Natural killer cell treated with Interleukin-12 subunit alpha and Interleukin-12 subunit beta and Interleukin-15 and Interleukin-18, amount 100 ng/mL, for 72 hours (primary cell): ENCODE data around the gene DNAJB14. TPM values are rescaled to one million over a fixed set of nuclear protein-coding genes. Genes with fewer than 3 reads are reported as not detected.
"Not testable (repeated sequence)": the region's sequence is repeated elsewhere in the genome, so short reads cannot be mapped to it uniquely, and the experiment has no call there.

Experiments used
- ATAC-seq, 2 donors: fragments of 150-1000 bp; cut with Tn5 transposase in 1 of 2; sonication (Bioruptor Pico), chemical (Tn5 transposase) in 1 of 2; 2 replicates each; pipeline ENCODE4 v1.10.0; 2021
- DNase-seq: peaks from one replicate; pipeline ENCODE4 v3.0.0; 2022; ENCODE audit warnings: low spot score
- H3K27ac Mint-ChIP-seq, 2 donors: 1 replicate in 1 of 2; 2 replicates in 1 of 2; pipeline ENCODE4 v1.8.0; 2022; ENCODE audit warnings: mixed read lengths in 2 of 2, mild to moderate bottlenecking in 1 of 2, moderate library complexity in 1 of 2
- H3K27me3 Mint-ChIP-seq, 2 donors: 1 replicate in 1 of 2; 2 replicates in 1 of 2; pipeline ENCODE4 v1.8.0; 2022; ENCODE audit warnings: mixed read lengths in 2 of 2
- H3K36me3 Mint-ChIP-seq: one replicate; pipeline ENCODE4 v1.8.0; 2022; ENCODE audit warnings: mixed read lengths
- H3K4me1 Mint-ChIP-seq, 2 donors: 1 replicate in 1 of 2; 2 replicates in 1 of 2; pipeline ENCODE4 v1.8.0; 2022; ENCODE audit warnings: low read depth in 2 of 2, mixed read lengths in 2 of 2, mild to moderate bottlenecking in 1 of 2
- H3K4me3 Mint-ChIP-seq: one replicate; pipeline ENCODE4 v1.8.0; 2022; ENCODE audit warnings: mixed read lengths
- H3K9me3 Mint-ChIP-seq: 2 replicates; pipeline ENCODE4 v1.8.0; 2022; ENCODE audit warnings: mixed read lengths
- total RNA-seq, 2 donors: library from RNA; stranded (reverse); gene quantifications; one replicate each; pipeline ENCODE4 v1.2.3, GENCODE V29; 2022

DNAJB14 gene
- total RNA-seq, 2 donors from 2014 or later, result 51.4 to 70.3 TPM

GRCh38 chr4:99958207-99958606 is 11.8 kb upstream of the DNAJB14 start:
- not testable (repeated sequence) for H3K27me3 Mint-ChIP-seq

DNA sequence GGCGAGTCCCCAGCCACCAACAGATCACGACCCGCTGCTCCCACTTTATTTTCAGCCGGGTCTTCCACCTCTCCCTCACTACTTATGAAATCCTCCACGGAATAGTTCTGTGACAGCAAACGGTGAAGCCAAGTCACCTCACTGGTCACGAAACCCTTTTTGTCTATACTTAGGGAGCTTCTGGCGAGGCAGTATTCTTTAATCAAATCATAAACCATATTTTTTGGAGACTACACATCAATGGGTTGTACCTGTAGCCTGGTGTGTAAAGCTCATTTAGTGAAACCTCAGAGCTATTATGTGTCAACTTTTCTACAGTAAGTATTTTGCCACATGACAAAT is 4.5 kb upstream of the DNAJB14 start:
- Mint-ChIP-seq H3K27me3 (no peaks in the 10 kb centered on the region), H3K4me3 (no peak overlapping the region), H3K27ac (no peak overlapping the region), H3K36me3 (peaks cover 9% of the 10 kb centered on the region), H3K4me1 (peaks cover 11 to 13% of the 10 kb centered on the region in 2 donors), H3K9me3 (peaks cover 3% of the 10 kb centered on the region)
- no peak for DNase-seq
- ATAC-seq, result no peak

More at GRCh38 chr4:99958207-99958606, 11.8 kb upstream of the DNAJB14 start:
- DNase-seq, H3K4me1 Mint-ChIP-seq, H3K27ac Mint-ChIP-seq, H3K4me3 Mint-ChIP-seq, ATAC-seq, H3K9me3 Mint-ChIP-seq, H3K36me3 Mint-ChIP-seq: not testable (repeated sequence)

DNA sequence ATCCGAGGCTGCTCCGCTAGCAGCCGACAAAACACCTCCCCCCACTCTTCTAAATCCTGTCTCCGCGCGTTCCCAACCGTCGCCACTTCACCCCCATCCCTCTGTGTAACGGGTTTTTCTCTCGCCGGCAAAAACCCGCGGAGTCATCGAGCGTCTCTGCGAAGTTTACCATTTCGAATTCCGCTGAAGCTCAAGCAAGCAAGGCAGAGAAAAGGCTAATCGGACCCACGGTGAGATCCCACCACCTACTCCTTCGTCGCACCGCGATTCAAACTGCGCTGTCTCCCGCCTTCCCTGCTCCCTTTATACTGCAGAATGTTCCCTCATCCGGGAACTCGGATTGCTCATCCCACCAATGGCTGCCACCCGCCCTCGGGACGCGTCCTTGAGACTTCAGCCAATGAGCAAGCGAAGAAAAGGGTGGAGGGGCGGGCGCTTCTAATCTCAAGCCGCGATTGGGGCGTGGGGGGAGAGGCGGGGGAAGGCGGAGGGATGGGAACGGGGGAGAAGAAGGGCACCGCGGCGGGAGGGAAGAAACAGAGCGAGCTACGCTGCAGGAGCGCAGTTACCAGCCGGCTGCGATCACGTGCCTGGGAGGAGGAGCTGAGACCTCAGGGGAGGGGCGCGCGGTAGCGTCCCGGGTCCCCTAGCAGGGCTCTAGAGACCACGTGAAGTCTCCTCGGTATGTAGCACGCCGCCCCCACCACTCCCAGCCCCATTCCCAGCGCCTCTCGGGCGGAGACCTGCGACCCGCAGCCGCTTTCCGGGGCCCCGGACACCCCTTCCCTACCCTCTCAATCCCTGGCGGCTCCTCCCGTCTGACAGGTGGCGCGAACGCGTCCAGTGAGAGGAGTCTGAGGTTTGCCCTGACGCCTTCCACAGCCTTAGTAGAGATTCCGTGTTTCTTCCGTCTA is 3.8 kb upstream of the DNAJB14 start, which contains the start of gene H2AZ1:
H2AZ1 (minus strand) TSS at position 277 of the 914 bp plus-strand sequence; CDS start at position 172, 105 bp downstream.
- DNase-seq, result peak; percentile 98
- H3K27ac Mint-ChIP-seq, result no peak within 1 kb of the TSS
- H3K4me3 Mint-ChIP-seq, result no peak within 1 kb of the TSS
- H3K36me3 Mint-ChIP-seq, result peaks cover 12% of the 10 kb centered on the region
- H3K27me3 Mint-ChIP-seq, result no peaks in the 10 kb centered on the region
- no peaks in the 10 kb centered on the region for H3K9me3 Mint-ChIP-seq
- H3K4me1 Mint-ChIP-seq, result peaks cover 16 to 20% of the 10 kb centered on the region in 2 donors
- ATAC-seq, result peak; percentile 80 to 88

GRCh38 chr4:99949034-99949998 is 2.9 kb upstream of the DNAJB14 start:
- Mint-ChIP-seq H3K9me3 (no peaks in the 10 kb centered on the region), H3K27ac (no peak overlapping the region), H3K4me1 (peaks cover 23 to 27% of the 10 kb centered on the region in 2 donors), H3K36me3 (peaks cover 12% of the 10 kb centered on the region), H3K4me3 (no peak overlapping the region), H3K27me3 (no peaks in the 10 kb centered on the region)
- DNase-seq (peak; percentile 89), ATAC-seq (peak; percentile 20 to 29)

DNA sequence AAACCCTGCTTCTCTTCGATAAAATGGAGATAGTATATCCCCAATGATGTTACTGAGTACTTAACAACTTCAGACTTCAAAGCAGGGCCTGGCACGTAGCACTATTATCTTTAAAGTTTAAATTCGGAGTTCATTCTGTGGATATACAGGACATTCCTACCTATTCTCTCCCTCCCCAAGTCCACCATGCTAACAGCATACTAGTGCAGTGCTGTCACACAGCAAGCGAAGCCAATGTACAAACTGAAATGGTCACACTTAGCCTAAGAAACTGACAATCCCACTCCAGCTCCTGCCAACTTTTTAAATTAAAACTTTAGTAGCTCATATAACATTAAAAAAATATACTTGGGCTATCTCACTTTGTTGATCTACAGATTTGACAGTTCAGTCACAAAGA is 1.2 kb upstream of the DNAJB14 start:
- ATAC-seq (no peak), DNase-seq (no peak)
- peaks cover 25% of the 10 kb centered on the region for H3K36me3 Mint-ChIP-seq
- H3K27ac Mint-ChIP-seq, result no peak overlapping the region
- H3K4me3 Mint-ChIP-seq, result no peak overlapping the region
- H3K4me1 Mint-ChIP-seq, result peaks cover 39 to 44% of the 10 kb centered on the region in 2 donors
- no peaks in the 10 kb centered on the region for H3K27me3 Mint-ChIP-seq
- no peaks in the 10 kb centered on the region for H3K9me3 Mint-ChIP-seq

- peaks cover 39 to 44% of the 10 kb centered on the region in 2 donors for H3K4me1 Mint-ChIP-seq
- peaks cover 25% of the 10 kb centered on the region for H3K36me3 Mint-ChIP-seq
- DNase-seq (no peak), ATAC-seq (no peak)
- H3K4me3 Mint-ChIP-seq, result no peak overlapping the region
- no peaks in the 10 kb centered on the region for H3K9me3 Mint-ChIP-seq
- H3K27me3 Mint-ChIP-seq, result no peaks in the 10 kb centered on the region
- no peak overlapping the region for H3K27ac Mint-ChIP-seq
Measured at GRCh38 chr4:99947190-99947578, 766 bp upstream of the DNAJB14 start.

DNA sequence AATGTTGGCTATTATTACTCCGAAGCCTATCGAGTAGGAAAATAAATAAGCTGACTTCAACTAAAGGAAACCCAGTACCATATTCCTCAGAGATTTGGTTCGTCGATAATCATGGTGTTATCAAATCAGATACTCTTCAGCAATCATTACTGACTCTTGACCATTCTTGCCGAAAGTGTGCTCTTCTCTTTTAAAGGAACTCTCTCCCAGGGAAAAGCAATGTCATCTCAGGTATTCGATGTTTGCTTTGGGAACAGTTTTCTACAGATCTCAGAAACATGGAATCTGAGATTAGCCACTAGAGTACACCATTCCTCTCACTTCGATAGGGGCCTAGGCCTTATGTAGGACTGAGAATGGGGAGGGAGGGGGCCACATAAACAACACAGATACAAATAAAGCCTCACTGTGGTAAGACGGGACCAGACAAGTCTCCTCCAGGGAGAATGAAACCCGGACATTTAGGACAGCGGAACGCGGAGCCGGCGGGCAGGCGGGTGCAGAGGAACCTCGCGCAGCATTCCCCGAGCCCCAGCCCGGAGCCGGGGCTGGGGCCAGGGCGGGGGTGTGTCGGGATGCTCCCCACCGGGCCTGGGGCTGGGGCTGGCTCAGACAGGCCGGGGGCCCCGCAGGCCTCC is 581 bp downstream of the DNAJB14 start:
- no peak for ATAC-seq

GRCh38 chr4:99943904-99944437 is 2.4 kb downstream of the DNAJB14 start:
- Mint-ChIP-seq H3K27ac (peak overlapping the region; percentile 30 to 78), H3K4me1 (peaks cover 44 to 57% of the 10 kb centered on the region in 2 donors), H3K9me3 (no peaks in the 10 kb centered on the region), H3K4me3 (peak overlapping the region; percentile 99), H3K36me3 (peaks cover 25% of the 10 kb centered on the region), H3K27me3 (no peaks in the 10 kb centered on the region)
- ATAC-seq, result no peak
- DNase-seq, result no peak

More for the DNA sequence above, 581 bp downstream of the DNAJB14 start:
- peak; percentile 59 for DNase-seq
- Mint-ChIP-seq H3K27ac (no peak overlapping the region), H3K9me3 (no peaks in the 10 kb centered on the region), H3K4me3 (peak overlapping the region; percentile 99), H3K36me3 (peaks cover 25% of the 10 kb centered on the region), H3K4me1 (peaks cover 39 to 51% of the 10 kb centered on the region in 2 donors), H3K27me3 (no peaks in the 10 kb centered on the region)

DNA sequence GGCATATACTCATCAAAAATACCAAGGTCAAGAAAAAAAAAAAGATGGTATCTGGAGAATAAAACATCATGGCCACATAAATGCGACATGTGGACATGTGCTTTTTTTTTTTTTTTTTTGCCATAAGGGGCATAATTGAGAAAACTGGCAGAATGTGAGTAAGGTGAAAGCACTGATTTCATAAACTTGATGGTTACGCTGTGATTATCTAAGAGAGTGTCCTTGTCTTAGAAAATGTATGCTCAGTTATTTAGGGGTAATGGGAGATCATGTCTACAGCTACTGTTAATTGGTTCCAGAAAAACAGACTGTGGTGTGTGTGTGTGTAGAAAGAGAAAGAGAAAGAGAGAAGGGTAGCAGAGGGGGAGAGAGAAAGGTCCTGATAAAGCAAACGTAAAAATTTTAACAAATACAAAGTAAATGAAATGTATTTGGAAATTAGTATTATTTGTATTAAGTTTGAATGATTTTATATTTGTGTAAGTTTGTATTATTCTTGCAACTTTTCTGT is 8.1 kb downstream of the DNAJB14 start:
- H3K36me3 Mint-ChIP-seq, result peaks cover 29% of the 10 kb centered on the region
- no peaks in the 10 kb centered on the region for H3K9me3 Mint-ChIP-seq
- no peaks in the 10 kb centered on the region for H3K27me3 Mint-ChIP-seq
- peaks cover 23 to 35% of the 10 kb centered on the region in 2 donors for H3K4me1 Mint-ChIP-seq
- DNase-seq (no peak), ATAC-seq (no peak)
- no peak overlapping the region for H3K4me3 Mint-ChIP-seq
- H3K27ac Mint-ChIP-seq, result no peak overlapping the region

- Mint-ChIP-seq H3K36me3 (peaks cover 25% of the 10 kb centered on the region), H3K9me3 (no peaks in the 10 kb centered on the region), H3K27ac (no peak overlapping the region), H3K4me1 (peaks cover 33 to 39% of the 10 kb centered on the region in 2 donors), H3K27me3 (no peaks in the 10 kb centered on the region), H3K4me3 (no peak overlapping the region)
- no peak for ATAC-seq
- DNase-seq, result no peak
Measured at GRCh38 chr4:99934891-99935290, 11.5 kb downstream of the DNAJB14 start.

DNA sequence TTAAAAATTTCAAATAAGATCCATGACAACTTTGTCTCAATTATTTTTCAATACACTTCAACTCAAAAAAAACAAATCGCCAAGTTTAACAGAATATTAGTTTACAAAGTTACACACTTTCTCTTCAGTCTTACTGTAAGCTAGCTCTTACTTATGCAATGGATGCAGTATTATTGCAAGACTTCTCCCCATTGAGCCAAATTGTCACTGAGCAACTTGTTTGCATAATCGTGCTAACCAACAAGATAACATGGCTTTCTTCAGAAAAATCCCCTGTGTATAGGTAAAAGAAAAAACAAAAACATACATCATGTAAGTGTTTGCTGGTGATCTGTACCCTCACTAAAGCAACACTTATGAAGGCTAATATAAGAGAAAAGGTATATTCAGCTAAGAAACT is 18.9 kb downstream of the DNAJB14 start:
- Mint-ChIP-seq H3K9me3 (no peaks in the 10 kb centered on the region), H3K27ac (peak overlapping the region in 1 of 2 donors; percentile 29), H3K36me3 (peaks cover 11% of the 10 kb centered on the region), H3K4me1 (peaks cover 25 to 33% of the 10 kb centered on the region in 2 donors), H3K27me3 (no peaks in the 10 kb centered on the region), H3K4me3 (no peak overlapping the region)
- DNase-seq (no peak), ATAC-seq (no peak)

GRCh38 chr4:99921174-99921573 is 25.2 kb downstream of the DNAJB14 start:
- DNase-seq (no peak), ATAC-seq (no peak)
- peaks cover 6 to 9% of the 10 kb centered on the region in 2 donors for H3K4me1 Mint-ChIP-seq
- H3K27me3 Mint-ChIP-seq, result no peaks in the 10 kb centered on the region
- H3K27ac Mint-ChIP-seq, result no peak overlapping the region
- H3K4me3 Mint-ChIP-seq, result no peak overlapping the region
- no peaks in the 10 kb centered on the region for H3K9me3 Mint-ChIP-seq
- peaks cover 15% of the 10 kb centered on the region for H3K36me3 Mint-ChIP-seq

DNA sequence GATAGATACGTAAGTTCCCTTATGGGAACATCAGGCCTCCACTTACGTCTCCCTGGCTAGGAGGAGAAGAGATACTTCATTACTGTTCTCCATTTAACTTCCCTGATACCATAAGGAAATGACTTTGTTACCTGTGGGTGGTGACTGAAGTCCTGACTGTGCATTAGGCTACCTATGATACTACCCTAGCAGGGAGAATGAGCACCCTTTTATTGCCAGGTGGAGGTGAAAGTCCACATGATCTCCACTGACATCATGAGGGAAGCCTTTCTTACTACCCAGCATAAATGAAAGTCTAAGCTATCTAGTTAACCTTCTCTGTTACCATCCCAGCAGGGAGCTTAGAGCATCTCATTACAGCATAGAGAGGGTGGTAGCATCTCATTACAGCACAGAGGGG is 27.8 kb downstream of the DNAJB14 start:
- no peaks in the 10 kb centered on the region for H3K9me3 Mint-ChIP-seq
- H3K4me1 Mint-ChIP-seq, result peaks cover 6 to 11% of the 10 kb centered on the region in 2 donors
- no peak for ATAC-seq
- H3K27me3 Mint-ChIP-seq, result no peaks in the 10 kb centered on the region
- no peak overlapping the region for H3K4me3 Mint-ChIP-seq
- H3K27ac Mint-ChIP-seq, result no peak overlapping the region
- DNase-seq, result no peak
- peaks cover 28% of the 10 kb centered on the region for H3K36me3 Mint-ChIP-seq
